Parathyroid adenoma (tissue), 2 donors: ENCODE results near the gene CAMK1G.

Source experiments
- H2AFZ ChIP-seq: fragments of 300-600 bp; sonication (generic); one replicate; pipeline ENCODE4 v1.7.0; 2017; ENCODE audit warnings: antibody characterized with exemption, mild to moderate bottlenecking
- H3K27ac ChIP-seq: fragments of 300-600 bp; sonication (generic); one replicate; pipeline ENCODE4 v1.7.0; 2017
- H3K27me3 ChIP-seq: fragments of 300-600 bp; sonication (generic); one replicate; pipeline ENCODE4 v1.7.0; 2017; ENCODE audit warnings: low read length; ENCODE audit not compliant: control insufficient read depth, insufficient read depth
- H3K36me3 ChIP-seq: fragments of 300-600 bp; sonication (generic); one replicate; pipeline ENCODE4 v1.7.0; 2017; ENCODE audit warnings: low read length; ENCODE audit not compliant: control insufficient read depth, insufficient read depth
- H3K4me1 ChIP-seq: fragments of 300-600 bp; sonication (generic); one replicate; pipeline ENCODE4 v1.7.0; 2017; ENCODE audit warnings: control low read depth
- H3K4me2 ChIP-seq: fragments of 300-600 bp; sonication (generic); one replicate; pipeline ENCODE4 v1.7.0; 2017; ENCODE audit warnings: low read length
- H3K4me3 ChIP-seq: fragments of 300-600 bp; sonication (generic); one replicate; pipeline ENCODE4 v1.7.0; 2017; ENCODE audit warnings: low read depth, low read length
- H3K79me2 ChIP-seq: fragments of 300-600 bp; sonication (generic); one replicate; pipeline ENCODE4 v1.7.0; 2017; ENCODE audit warnings: control low read depth
- H3K9ac ChIP-seq: fragments of 300-600 bp; sonication (generic); one replicate; pipeline ENCODE4 v1.7.0; 2017; ENCODE audit warnings: mild to moderate bottlenecking
- H3K9me3 ChIP-seq: fragments of 300-600 bp; sonication (generic); one replicate; pipeline ENCODE4 v1.7.0; 2017; ENCODE audit warnings: low read length; ENCODE audit not compliant: control insufficient read depth
- TF ChIP-seq, protein P1 (sequence below): fragments of 300-600 bp; sonication (generic); IDR thresholded peaks from one replicate; pipeline ENCODE4 v1.7.0; 2017; ENCODE audit warnings: antibody characterized with exemption, mild to moderate bottlenecking
- donor health status: primary hyperparathyroidism.

Gene CAMK1G

DNA sequence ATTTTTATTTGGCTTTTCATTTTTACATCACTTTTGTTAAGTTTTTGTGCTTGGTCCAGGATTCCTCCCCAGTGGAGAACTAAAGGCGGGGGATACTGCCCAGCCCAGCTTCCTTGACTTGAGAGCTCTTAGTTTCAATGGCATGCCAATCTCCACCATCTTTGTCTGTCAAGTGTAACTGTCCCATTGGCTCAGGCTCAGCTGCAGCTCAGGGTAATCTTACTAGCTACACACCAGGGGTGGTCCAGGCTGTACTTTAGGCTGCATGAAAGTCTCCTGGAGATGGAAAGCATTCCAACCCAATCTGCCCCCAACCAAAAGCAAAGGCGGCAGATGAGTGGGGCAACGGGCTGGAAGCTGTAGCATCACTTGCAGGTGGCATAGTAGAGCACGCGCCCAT, 31.4 kb downstream of the CAMK1G start:
- no peak overlapping the region for H3K9ac ChIP-seq
- TF ChIP-seq, protein P1, sequence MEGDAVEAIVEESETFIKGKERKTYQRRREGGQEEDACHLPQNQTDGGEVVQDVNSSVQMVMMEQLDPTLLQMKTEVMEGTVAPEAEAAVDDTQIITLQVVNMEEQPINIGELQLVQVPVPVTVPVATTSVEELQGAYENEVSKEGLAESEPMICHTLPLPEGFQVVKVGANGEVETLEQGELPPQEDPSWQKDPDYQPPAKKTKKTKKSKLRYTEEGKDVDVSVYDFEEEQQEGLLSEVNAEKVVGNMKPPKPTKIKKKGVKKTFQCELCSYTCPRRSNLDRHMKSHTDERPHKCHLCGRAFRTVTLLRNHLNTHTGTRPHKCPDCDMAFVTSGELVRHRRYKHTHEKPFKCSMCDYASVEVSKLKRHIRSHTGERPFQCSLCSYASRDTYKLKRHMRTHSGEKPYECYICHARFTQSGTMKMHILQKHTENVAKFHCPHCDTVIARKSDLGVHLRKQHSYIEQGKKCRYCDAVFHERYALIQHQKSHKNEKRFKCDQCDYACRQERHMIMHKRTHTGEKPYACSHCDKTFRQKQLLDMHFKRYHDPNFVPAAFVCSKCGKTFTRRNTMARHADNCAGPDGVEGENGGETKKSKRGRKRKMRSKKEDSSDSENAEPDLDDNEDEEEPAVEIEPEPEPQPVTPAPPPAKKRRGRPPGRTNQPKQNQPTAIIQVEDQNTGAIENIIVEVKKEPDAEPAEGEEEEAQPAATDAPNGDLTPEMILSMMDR = no peak
- H3K27ac ChIP-seq = no peak overlapping the region
- H3K36me3 ChIP-seq = no peaks in the 10 kb centered on the region
- no peaks in the 10 kb centered on the region for H3K27me3 ChIP-seq
- H2AFZ ChIP-seq = no peak overlapping the region
- no peaks in the 10 kb centered on the region for H3K4me1 ChIP-seq
- H3K9me3 ChIP-seq = no peaks in the 10 kb centered on the region
- no peaks in the 10 kb centered on the region for H3K79me2 ChIP-seq
- H3K4me3 ChIP-seq = no peak overlapping the region
- H3K4me2 ChIP-seq = no peak overlapping the region

DNA sequence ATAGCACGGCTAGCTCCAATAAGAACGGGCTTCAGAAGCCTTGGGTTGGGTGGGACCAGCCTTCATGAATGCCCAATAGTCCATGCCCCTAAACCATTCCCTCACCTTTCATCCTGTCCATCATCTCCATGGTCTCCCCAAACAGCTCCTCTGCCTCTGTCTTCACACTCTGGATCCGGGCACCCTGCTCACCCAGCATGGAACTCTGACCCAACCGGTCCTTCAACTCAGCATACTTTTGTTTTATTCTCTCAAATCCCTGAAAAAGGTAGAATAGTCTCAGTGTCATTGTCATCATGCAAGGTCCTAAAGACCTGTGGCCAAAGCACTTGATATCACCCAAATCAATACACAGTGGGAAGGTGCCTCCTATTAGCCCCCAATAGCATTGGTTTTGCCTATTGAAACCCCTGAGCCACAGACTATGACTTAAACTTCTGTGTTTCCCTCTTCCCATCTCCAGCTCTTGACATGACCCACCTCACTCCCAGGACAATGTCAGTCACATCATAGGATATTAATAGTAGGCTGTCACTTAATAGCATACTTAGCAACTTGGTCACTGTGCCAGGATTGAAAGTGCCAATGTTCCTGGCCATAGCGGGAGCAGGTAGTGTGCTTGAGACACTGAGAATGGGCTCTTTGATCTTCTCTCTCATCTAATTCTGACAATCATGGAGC, 33.0 kb downstream of the CAMK1G start:
- H3K79me2 ChIP-seq = no peaks in the 10 kb centered on the region
- no peak overlapping the region for H3K27ac ChIP-seq
- H3K36me3 ChIP-seq = no peaks in the 10 kb centered on the region
- H3K9me3 ChIP-seq = no peaks in the 10 kb centered on the region
- H2AFZ ChIP-seq = no peak overlapping the region
- TF ChIP-seq, protein P1 = no peak
- no peak overlapping the region for H3K4me2 ChIP-seq
- no peaks in the 10 kb centered on the region for H3K4me1 ChIP-seq
- no peaks in the 10 kb centered on the region for H3K27me3 ChIP-seq
- no peak overlapping the region for H3K4me3 ChIP-seq
- H3K9ac ChIP-seq = no peak overlapping the region

DNA sequence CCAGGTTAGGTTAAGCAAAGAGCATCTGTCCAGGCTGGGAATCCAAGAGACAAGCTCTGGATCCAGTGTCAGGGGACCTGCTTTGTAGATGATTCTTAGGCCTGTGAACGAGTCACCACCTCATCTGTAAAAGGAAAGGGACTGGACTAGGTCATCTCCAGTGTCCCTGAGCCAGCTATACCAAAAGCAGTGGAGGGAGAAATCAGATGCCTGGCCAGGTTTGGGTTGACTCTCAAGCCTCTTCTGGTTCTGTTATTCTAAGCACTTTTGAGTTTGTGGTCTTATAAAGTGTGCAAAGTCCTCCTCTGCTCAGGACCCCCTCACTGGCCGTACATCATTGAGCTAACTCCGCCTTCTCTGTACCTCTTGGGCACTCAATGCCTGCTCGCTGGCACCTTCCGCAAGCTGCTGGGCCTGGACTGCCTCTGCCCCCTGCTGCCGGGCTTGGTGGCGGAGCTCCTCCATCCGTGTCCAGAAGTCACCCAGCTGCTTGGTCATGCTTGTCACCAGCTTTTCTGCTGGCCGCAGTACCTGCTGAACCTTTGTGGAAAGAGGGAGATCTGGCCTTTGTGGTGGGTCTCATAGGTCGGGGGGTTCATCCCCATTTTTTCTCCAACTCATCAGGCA, 33.6 kb downstream of the CAMK1G start:
- no peak overlapping the region for H2AFZ ChIP-seq
- TF ChIP-seq, protein P1 = no peak
- no peaks in the 10 kb centered on the region for H3K9me3 ChIP-seq
- no peaks in the 10 kb centered on the region for H3K27me3 ChIP-seq
- no peak overlapping the region for H3K27ac ChIP-seq
- no peak overlapping the region for H3K4me3 ChIP-seq
- H3K9ac ChIP-seq = no peak overlapping the region
- H3K4me2 ChIP-seq = no peak overlapping the region
- H3K79me2 ChIP-seq = no peaks in the 10 kb centered on the region
- no peaks in the 10 kb centered on the region for H3K36me3 ChIP-seq
- no peaks in the 10 kb centered on the region for H3K4me1 ChIP-seq

DNA sequence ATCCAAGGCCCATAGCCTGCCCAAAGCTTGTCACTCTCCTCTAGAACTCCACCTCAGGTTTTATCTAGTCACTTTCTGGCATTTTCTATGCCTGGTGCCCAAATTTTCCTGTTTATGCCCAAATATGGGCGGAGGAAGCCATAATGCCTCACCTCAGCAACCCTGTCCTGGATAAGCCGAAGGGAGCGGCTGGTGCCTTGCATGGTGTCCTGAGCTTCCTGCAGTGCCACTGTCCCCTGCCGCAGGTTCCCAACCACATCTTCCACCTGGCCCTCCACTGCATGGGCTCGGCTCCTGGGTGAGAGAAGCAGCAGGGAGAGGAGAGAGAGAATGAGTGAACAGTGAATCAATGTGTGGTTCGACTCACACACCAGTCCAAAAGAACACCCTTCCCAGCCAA, 34.2 kb downstream of the CAMK1G start:
- Histone ChIP-seq H3K36me3 (no peaks in the 10 kb centered on the region), H3K9ac (no peak overlapping the region), H3K79me2 (no peaks in the 10 kb centered on the region), H3K4me3 (no peak overlapping the region), H3K9me3 (no peaks in the 10 kb centered on the region), H3K27ac (no peak overlapping the region), H3K4me1 (no peaks in the 10 kb centered on the region), H3K27me3 (no peaks in the 10 kb centered on the region), H2AFZ (no peak overlapping the region), H3K4me2 (no peak overlapping the region)
- TF ChIP-seq, protein P1 = no peak

DNA sequence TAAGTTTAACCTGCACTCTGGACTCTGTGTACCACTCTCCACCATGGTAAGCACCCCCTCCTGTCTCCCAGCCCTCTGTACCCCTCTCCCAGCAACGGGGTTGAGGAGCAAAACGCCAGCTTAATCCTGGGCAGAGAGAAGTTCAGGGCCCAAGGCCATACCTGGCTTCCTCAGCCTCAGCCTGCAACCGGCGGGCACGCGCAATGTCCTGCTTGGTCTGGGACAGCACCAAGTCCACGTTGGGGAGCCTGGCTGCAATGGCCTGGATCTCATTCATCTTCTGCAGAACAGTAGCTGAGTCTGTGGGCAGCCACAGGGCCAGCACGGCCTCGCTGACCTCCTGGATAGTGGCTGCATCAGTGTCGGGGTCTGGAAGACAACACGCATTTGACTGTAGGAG, 34.8 kb downstream of the CAMK1G start:
- no peaks in the 10 kb centered on the region for H3K27me3 ChIP-seq
- no peak overlapping the region for H3K9ac ChIP-seq
- TF ChIP-seq, protein P1 = no peak
- H3K9me3 ChIP-seq = no peaks in the 10 kb centered on the region
- H3K36me3 ChIP-seq = no peaks in the 10 kb centered on the region
- H3K4me2 ChIP-seq = no peak overlapping the region
- no peaks in the 10 kb centered on the region for H3K4me1 ChIP-seq
- no peak overlapping the region for H3K4me3 ChIP-seq
- no peak overlapping the region for H2AFZ ChIP-seq
- no peaks in the 10 kb centered on the region for H3K79me2 ChIP-seq
- no peak overlapping the region for H3K27ac ChIP-seq
